CD4-positive, alpha-beta T cell (primary cell): ENCODE data around the gene CTXND1. TPM values are rescaled to one million over a fixed set of nuclear protein-coding genes. Genes with fewer than 3 reads are reported as not detected.

ENCODE experiments used
- ATAC-seq: fragments of 200-7000 bp; cut with Tn5 transposase; one replicate; pipeline ENCODE4 v1.10.0; 2022; ENCODE audit warnings: mild to moderate bottlenecking; ENCODE audit not compliant: poor library complexity
- CTCF ChIA-PET: fragments of 350-600 bp; sonication (Branson Sonifier 250); formaldehyde crosslinking; loops from one replicate; lab custom pipeline; 2021; ENCODE audit warnings: antibody characterized with exemption, inconsistent platforms; lab: Charles Lee
- POLR2A ChIA-PET: fragments of 350-600 bp; sonication (Branson Sonifier 250); formaldehyde crosslinking; loops from one replicate; lab custom pipeline; 2021; ENCODE audit warnings: antibody characterized with exemption, inconsistent platforms; lab: Charles Lee
- DNase-seq, 14 experiments: peaks; one replicate each; pipeline ENCODE4 v3.0.0-alpha.2; 2013 to 2020; ENCODE audit warnings: mixed read lengths in 2 of 14
- H3K27ac ChIP-seq, 2 donors: one replicate each; pipeline versions ENCODE4 v1.5.1 to v1.7.0; 2013; ENCODE audit warnings: low read length in 2 of 2, low read depth in 1 of 2, mild to moderate bottlenecking in 1 of 2
- H3K27me3 ChIP-seq, 2 experiments: 1 replicate in 1 of 2; 2 replicates in 1 of 2; pipeline versions ENCODE4 v1.6.1 to v1.7.0; 2013; ENCODE audit warnings: low read length in 2 of 2, control low read depth in 1 of 2, mild to moderate bottlenecking in 1 of 2, moderate library complexity in 1 of 2; ENCODE audit not compliant: insufficient read depth in 2 of 2, control insufficient read depth in 1 of 2
- H3K36me3 ChIP-seq: one replicate; pipeline ENCODE4 v1.6.1; 2013; ENCODE audit warnings: low read length, control low read depth; ENCODE audit not compliant: insufficient read depth
- H3K4me1 ChIP-seq: one replicate; pipeline ENCODE4 v1.6.1; 2013; ENCODE audit warnings: low read length, control low read depth; ENCODE audit not compliant: insufficient read depth
- H3K4me3 ChIP-seq: one replicate; pipeline ENCODE4 v1.5.1; 2013; ENCODE audit warnings: mild to moderate bottlenecking, low read length, moderate library complexity
- H3K9me3 ChIP-seq, 2 experiments: 1 replicate in 1 of 2; 2 replicates in 1 of 2; pipeline versions ENCODE4 v1.6.1 to v1.7.0; 2013; ENCODE audit warnings: low read length in 2 of 2, mild to moderate bottlenecking in 2 of 2, control low read depth in 1 of 2, moderate library complexity in 1 of 2; ENCODE audit not compliant: control insufficient read depth in 1 of 2, insufficient read depth in 1 of 2
- H3K27ac Mint-ChIP-seq: one replicate; pipeline ENCODE4 v1.8.0; 2020; ENCODE audit warnings: mixed read lengths
- H3K27me3 Mint-ChIP-seq: one replicate; pipeline ENCODE4 v1.8.0; 2021; ENCODE audit warnings: mixed read lengths
- H3K36me3 Mint-ChIP-seq: one replicate; pipeline ENCODE4 v1.8.0; 2021; ENCODE audit warnings: low read depth, mixed read lengths
- H3K4me1 Mint-ChIP-seq: one replicate; pipeline ENCODE4 v1.8.0; 2021; ENCODE audit warnings: low read depth, mixed read lengths
- H3K4me3 Mint-ChIP-seq: one replicate; pipeline ENCODE4 v1.8.0; 2020; ENCODE audit warnings: mild to moderate bottlenecking, mixed read lengths
- H3K9me3 Mint-ChIP-seq: one replicate; pipeline ENCODE4 v1.8.0; 2020; ENCODE audit warnings: mixed read lengths
- CTCF ChIP-seq: fragments of 200-600 bp; IDR thresholded peaks from one replicate; pipeline ENCODE4 v1.8.0; 2022; ENCODE audit warnings: antibody characterized with exemption, mild to moderate bottlenecking
- intact Hi-C, 2 experiments: fragments of 100-400 bp; cut with DNase I in 1 of 2; cut with micrococcal nuclease in 1 of 2; formaldehyde crosslinking; loops; one replicate each; pipeline versions ENCODE4 v1.15.1 to v1.9.0; 2023 to 2025; cut with DNase I, micrococcal nuclease
- total RNA-seq, 174 experiments: library from RNA in 2 of 174; stranded (reverse) in 2 of 174; gene quantifications; one replicate each; pipeline ENCODE4 v1.2.3 and lab custom pipeline; 2021 to 2026

Gene CTXND1
- total RNA-seq, 2 experiments from 2014 or later: not detected

- intact Hi-C loops: no loop called here
- H3K36me3 Mint-ChIP-seq: no peaks in the 10 kb centered on the region
- H3K4me3 Mint-ChIP-seq: no peak overlapping the region
- ATAC-seq (no peak), DNase-seq (no peak)
- POLR2A ChIA-PET: no interaction called here
- Histone ChIP-seq H3K9me3 (no peaks in the 10 kb centered on the region), H3K4me3 (no peak overlapping the region), H3K27me3 (peaks cover 6 to 15% of the 10 kb centered on the region in 2 experiments), H3K4me1 (no peaks in the 10 kb centered on the region), H3K27ac (no peak overlapping the region), H3K36me3 (no peaks in the 10 kb centered on the region)
- no peaks in the 10 kb centered on the region for H3K9me3 Mint-ChIP-seq
- H3K27ac Mint-ChIP-seq: no peak overlapping the region
- TF ChIP-seq CTCF: no peak
- CTCF ChIA-PET: no interaction called here
- peaks cover 11% of the 10 kb centered on the region for H3K27me3 Mint-ChIP-seq
- H3K4me1 Mint-ChIP-seq: no peaks in the 10 kb centered on the region
These were observed 34.6 kb downstream of the CTXND1 start for GRCh38 chr15:80217327-80217900.

DNA sequence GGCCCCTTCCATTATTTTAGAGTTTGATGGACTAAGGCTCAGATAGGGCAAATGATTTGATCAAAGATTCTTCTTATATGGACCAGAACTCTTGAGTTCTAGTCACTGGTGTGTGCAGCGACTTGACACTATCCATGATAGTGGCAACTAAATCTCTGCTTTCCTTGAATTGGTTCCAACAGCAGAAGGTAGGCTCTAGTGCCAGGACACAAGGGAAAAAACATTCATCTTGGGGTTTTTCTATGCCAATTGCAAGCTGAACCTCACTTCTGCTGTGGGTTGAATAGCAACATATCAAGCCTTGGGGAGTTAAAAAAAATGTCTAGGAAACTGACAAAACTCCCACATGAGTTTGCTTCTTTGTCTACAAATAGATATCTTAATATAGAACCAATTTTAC lies 35.1 kb downstream of the CTXND1 start:
- H3K36me3 ChIP-seq: no peaks in the 10 kb centered on the region
- H3K9me3 ChIP-seq: no peaks in the 10 kb centered on the region
- no peak overlapping the region for H3K4me3 ChIP-seq
- ChIA-PET CTCF (no interaction called here), POLR2A (no interaction called here)
- no peak for ATAC-seq
- H3K4me1 ChIP-seq: no peaks in the 10 kb centered on the region
- Mint-ChIP-seq H3K27me3 (peaks cover 8% of the 10 kb centered on the region), H3K4me3 (no peak overlapping the region), H3K27ac (no peak overlapping the region), H3K36me3 (no peaks in the 10 kb centered on the region), H3K9me3 (no peaks in the 10 kb centered on the region), H3K4me1 (no peaks in the 10 kb centered on the region)
- DNase-seq: no peak
- H3K27ac ChIP-seq: no peak overlapping the region
- intact Hi-C loops: no loop called here
- TF ChIP-seq CTCF: no peak
- peaks cover 6 to 16% of the 10 kb centered on the region in 2 experiments for H3K27me3 ChIP-seq

GRCh38 chr15:80216141-80216540 lies 35.9 kb downstream of the CTXND1 start:
- no peak overlapping the region for H3K4me3 ChIP-seq
- DNase-seq: no peak
- ATAC-seq: no peak
- no peaks in the 10 kb centered on the region for H3K4me1 ChIP-seq
- TF ChIP-seq CTCF: no peak
- no peaks in the 10 kb centered on the region for H3K4me1 Mint-ChIP-seq
- ChIA-PET CTCF (no interaction called here), POLR2A (no interaction called here)
- peaks cover 8% of the 10 kb centered on the region for H3K27me3 Mint-ChIP-seq
- no peaks in the 10 kb centered on the region for H3K9me3 Mint-ChIP-seq
- intact Hi-C loops: no loop called here
- no peaks in the 10 kb centered on the region for H3K36me3 ChIP-seq
- H3K9me3 ChIP-seq: no peaks in the 10 kb centered on the region
- no peaks in the 10 kb centered on the region for H3K36me3 Mint-ChIP-seq
- no peak overlapping the region for H3K27ac Mint-ChIP-seq
- H3K27me3 ChIP-seq: peaks cover 6 to 18% of the 10 kb centered on the region in 2 experiments
- no peak overlapping the region for H3K27ac ChIP-seq
- H3K4me3 Mint-ChIP-seq: no peak overlapping the region
